Stimulated activated CD4-positive, alpha-beta T cell treated with anti-CD3 and anti-CD28 coated beads, Interleukin-2, amount 100 ng/mL, for 4 hours (primary cell): ENCODE data around the gene KCNMA1.

ENCODE experiments used
- DNase-seq: peaks from one replicate; pipeline ENCODE4 v3.0.0-alpha.2; 2020; ENCODE audit warnings: low read depth

KCNMA1 gene

DNA sequence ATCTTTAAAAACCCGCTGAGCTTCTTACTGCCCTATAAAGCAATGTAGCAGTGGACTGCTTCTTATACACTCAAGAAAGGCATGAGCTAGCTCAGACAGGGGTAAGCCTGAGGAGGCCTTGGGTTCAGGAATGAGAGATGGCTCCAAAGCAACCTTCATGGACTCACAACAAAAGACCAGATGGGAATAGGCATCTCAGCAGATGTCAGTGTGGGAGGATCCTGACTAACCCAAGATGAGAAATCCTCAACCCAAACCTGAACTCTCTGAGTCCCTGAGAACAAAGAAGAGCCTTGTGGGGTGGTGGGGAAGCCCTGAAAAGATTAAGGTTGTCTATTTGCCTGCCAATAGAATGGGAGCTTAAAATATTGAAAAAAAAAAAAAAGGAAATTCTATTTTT lies 807.4 kb downstream of the KCNMA1 start:
- DNase-seq = no peak

DNA sequence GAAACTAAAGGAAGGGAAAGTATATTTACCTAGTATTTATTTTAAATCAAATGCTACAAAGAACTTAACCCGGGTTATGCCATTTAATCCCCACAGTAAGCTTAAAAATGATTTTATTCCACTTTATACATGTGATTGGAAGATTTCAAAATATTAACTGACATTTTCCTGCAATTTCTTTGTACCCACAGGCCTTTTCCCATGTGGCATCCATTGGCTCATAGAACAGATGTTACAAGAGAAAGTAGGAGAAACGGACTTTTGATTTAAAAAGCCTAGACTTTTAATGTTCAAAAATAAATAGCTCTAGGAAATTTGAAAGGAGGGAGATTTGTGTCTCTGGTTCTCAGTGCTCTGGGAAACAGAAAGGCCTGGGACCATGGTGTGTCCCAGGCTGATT lies 807.9 kb downstream of the KCNMA1 start:
- DNase-seq = no peak
